ENCODE data around the gene SUCLG1.

Gene SUCLG1

GRCh38 chr2:84386336-84387040, 72.6 kb downstream of the SUCLG1 start:
- no peaks in the 10 kb centered on the region for H3K27me3 ChIP-seq (ENCODE audit: insufficient read depth, poor library complexity, severe bottlenecking)
- no peak overlapping the region for H3K4me3 ChIP-seq (replicated peaks; ENCODE audit: insufficient read depth, low read length)
- TF ChIP-seq POLR2AphosphoS5 (IDR thresholded peaks at IDR 0.05; ENCODE audit: low read depth) = no peak
- TF ChIP-seq GABPA (IDR thresholded peaks at IDR 0.05; ENCODE audit: low read depth) = no peak
- TF ChIP-seq, protein P1, sequence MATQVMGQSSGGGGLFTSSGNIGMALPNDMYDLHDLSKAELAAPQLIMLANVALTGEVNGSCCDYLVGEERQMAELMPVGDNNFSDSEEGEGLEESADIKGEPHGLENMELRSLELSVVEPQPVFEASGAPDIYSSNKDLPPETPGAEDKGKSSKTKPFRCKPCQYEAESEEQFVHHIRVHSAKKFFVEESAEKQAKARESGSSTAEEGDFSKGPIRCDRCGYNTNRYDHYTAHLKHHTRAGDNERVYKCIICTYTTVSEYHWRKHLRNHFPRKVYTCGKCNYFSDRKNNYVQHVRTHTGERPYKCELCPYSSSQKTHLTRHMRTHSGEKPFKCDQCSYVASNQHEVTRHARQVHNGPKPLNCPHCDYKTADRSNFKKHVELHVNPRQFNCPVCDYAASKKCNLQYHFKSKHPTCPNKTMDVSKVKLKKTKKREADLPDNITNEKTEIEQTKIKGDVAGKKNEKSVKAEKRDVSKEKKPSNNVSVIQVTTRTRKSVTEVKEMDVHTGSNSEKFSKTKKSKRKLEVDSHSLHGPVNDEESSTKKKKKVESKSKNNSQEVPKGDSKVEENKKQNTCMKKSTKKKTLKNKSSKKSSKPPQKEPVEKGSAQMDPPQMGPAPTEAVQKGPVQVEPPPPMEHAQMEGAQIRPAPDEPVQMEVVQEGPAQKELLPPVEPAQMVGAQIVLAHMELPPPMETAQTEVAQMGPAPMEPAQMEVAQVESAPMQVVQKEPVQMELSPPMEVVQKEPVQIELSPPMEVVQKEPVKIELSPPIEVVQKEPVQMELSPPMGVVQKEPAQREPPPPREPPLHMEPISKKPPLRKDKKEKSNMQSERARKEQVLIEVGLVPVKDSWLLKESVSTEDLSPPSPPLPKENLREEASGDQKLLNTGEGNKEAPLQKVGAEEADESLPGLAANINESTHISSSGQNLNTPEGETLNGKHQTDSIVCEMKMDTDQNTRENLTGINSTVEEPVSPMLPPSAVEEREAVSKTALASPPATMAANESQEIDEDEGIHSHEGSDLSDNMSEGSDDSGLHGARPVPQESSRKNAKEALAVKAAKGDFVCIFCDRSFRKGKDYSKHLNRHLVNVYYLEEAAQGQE (IDR thresholded peaks at IDR 0.05; ENCODE audit: insufficient replicate concordance, low read depth) = no peak
- TF ChIP-seq, protein P2, sequence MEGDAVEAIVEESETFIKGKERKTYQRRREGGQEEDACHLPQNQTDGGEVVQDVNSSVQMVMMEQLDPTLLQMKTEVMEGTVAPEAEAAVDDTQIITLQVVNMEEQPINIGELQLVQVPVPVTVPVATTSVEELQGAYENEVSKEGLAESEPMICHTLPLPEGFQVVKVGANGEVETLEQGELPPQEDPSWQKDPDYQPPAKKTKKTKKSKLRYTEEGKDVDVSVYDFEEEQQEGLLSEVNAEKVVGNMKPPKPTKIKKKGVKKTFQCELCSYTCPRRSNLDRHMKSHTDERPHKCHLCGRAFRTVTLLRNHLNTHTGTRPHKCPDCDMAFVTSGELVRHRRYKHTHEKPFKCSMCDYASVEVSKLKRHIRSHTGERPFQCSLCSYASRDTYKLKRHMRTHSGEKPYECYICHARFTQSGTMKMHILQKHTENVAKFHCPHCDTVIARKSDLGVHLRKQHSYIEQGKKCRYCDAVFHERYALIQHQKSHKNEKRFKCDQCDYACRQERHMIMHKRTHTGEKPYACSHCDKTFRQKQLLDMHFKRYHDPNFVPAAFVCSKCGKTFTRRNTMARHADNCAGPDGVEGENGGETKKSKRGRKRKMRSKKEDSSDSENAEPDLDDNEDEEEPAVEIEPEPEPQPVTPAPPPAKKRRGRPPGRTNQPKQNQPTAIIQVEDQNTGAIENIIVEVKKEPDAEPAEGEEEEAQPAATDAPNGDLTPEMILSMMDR (IDR thresholded peaks at IDR 0.05; ENCODE audit: insufficient read depth, low read length) = no peak
- no peak for TF ChIP-seq SPI1 (IDR thresholded peaks at IDR 0.05; ENCODE audit: borderline replicate concordance, low read depth)
- DNase-seq (ENCODE audit: low read depth in 1 of 2, low spot score in 1 of 2) = no peak
- no peak overlapping the region for H3K27ac ChIP-seq (replicated peaks)

DNA sequence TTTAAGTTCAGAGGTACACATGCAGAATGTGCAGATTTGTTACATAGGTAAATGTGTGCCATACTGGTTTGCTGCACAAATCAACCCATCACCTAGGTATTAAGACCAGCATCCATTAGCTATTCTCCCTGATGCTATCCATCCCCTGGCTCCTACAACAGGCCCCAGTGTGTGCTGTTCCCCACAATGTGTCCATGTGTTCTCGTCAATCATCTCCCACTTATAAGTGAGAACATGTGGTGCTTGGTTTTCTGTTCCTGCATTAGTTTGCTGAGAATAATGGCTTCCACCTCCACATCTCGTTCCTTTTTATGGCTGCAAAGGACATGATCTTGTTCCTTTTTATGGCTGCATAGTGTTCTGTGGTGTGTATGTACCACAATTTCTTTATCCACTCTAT, 75.8 kb downstream of the SUCLG1 start:
- H3K27ac ChIP-seq (replicated peaks) = no peak overlapping the region
- H3K4me3 ChIP-seq (replicated peaks; ENCODE audit: insufficient read depth, low read length) = no peak overlapping the region
- DNase-seq (ENCODE audit: low read depth in 1 of 2, low spot score in 1 of 2) = no peak
- H3K27me3 ChIP-seq (ENCODE audit: insufficient read depth, poor library complexity, severe bottlenecking) = no peaks in the 10 kb centered on the region
- TF ChIP-seq, protein P2 (IDR thresholded peaks at IDR 0.05; ENCODE audit: insufficient read depth, low read length) = no peak
- no peak for TF ChIP-seq GABPA (IDR thresholded peaks at IDR 0.05; ENCODE audit: low read depth)
- TF ChIP-seq, protein P1 (IDR thresholded peaks at IDR 0.05; ENCODE audit: insufficient replicate concordance, low read depth) = no peak
- TF ChIP-seq SPI1 (IDR thresholded peaks at IDR 0.05; ENCODE audit: borderline replicate concordance, low read depth) = no peak
- TF ChIP-seq POLR2AphosphoS5 (IDR thresholded peaks at IDR 0.05; ENCODE audit: low read depth) = no peak

- no peak overlapping the region for H3K27ac ChIP-seq (replicated peaks)
- TF ChIP-seq, protein P2 (IDR thresholded peaks at IDR 0.05; ENCODE audit: insufficient read depth, low read length) = no peak
- no peak for TF ChIP-seq GABPA (IDR thresholded peaks at IDR 0.05; ENCODE audit: low read depth)
- TF ChIP-seq SPI1 (IDR thresholded peaks at IDR 0.05; ENCODE audit: borderline replicate concordance, low read depth) = no peak
- TF ChIP-seq, protein P1 (IDR thresholded peaks at IDR 0.05; ENCODE audit: insufficient replicate concordance, low read depth) = no peak
- no peak for TF ChIP-seq POLR2AphosphoS5 (IDR thresholded peaks at IDR 0.05; ENCODE audit: low read depth)
- no peak for DNase-seq (ENCODE audit: low read depth in 1 of 2, low spot score in 1 of 2)
Observed at GRCh38 chr2:84380875-84381274, 78.2 kb downstream of the SUCLG1 start.

More at GRCh38 chr2:84380875-84381274, 78.2 kb downstream of the SUCLG1 start:
- no peaks in the 10 kb centered on the region for H3K27me3 ChIP-seq (ENCODE audit: insufficient read depth, poor library complexity, severe bottlenecking)
- no peak overlapping the region for H3K4me3 ChIP-seq (replicated peaks; ENCODE audit: insufficient read depth, low read length)

Data from HL-60 (cell line).